NCI-H2107 treated with DMSO at 0.1 percent for 48 hours (cell line): ENCODE measurements around the gene KCNJ8.

Experiments used
- DNase-seq: peaks from one replicate; lab custom pipeline; 2025; ENCODE audit not compliant: unreplicated experiment; lab: John Stamatoyannopoulos, UW

KCNJ8 gene

GRCh38 chr12:21718944-21719650 is 55.4 kb downstream of the KCNJ8 start:
- no peak for DNase-seq

- no peak for DNase-seq
These were observed 56.1 kb downstream of the KCNJ8 start for GRCh38 chr12:21718403-21718802.

- no peak for DNase-seq
These were observed 56.7 kb downstream of the KCNJ8 start for GRCh38 chr12:21717767-21718166.

DNA sequence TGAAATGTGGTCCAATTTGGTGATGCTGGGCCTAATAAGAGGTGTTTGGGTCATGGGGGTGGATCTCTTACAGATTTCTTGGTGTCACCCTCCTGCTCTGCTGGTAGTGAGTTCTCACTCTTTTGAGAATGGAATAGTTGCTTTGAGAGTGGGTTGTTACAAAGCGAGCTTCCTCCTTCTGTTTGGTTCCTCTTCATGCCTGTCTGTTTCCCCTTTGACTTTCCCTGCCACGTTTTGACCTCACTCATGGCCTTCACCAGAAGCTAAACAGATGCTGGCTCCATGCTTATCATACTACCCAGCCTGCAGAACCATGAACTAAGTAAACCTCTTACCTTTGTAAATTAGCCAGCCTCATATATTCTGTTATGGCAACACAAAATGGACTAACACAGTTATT is 59.1 kb downstream of the KCNJ8 start:
- no peak for DNase-seq
